ENCODE results near the gene DCST1. TPM values are rescaled to one million over a fixed set of nuclear protein-coding genes. Genes with fewer than 3 reads are reported as not detected.

DCST1 gene
- total and polyA plus RNA-seq, 2 donors (not counting 3 experiments of a cell fraction or from before 2014, with no cell fraction given), result not detected

DNA sequence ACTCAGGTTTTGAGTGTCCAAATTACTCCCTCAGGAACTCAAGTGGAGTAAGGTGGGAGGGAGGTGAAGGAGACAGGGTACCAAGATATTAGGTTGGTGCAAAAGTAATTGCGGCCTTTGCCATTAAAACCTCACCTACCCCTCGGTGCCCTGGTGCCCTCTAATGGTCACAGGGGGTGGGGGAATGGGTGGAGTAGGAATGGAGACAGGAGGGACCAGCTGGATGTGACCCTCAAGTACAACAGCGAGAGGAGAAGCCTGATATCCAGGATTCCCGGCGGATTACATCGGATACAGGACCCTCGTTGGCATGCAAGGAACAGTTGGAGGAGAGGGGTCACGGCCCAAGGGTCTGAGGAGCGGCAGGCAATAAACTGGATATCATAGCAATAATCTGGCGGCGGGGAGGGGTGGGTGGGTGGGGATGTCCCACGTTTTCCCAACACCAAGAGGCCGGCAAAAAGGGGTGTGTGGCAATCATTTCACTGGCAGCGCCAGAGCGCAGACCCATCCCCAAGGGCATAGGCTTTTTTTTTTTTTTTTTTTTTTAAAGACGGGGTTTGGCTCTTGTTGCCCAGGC is 35.3 kb upstream of the DCST1 start:
- no peak for TF ChIP-seq POLR2A (IDR thresholded peaks at IDR 0.05; ENCODE audit: low read depth, low read length)
- no peak for TF ChIP-seq EZH2 (IDR thresholded peaks at IDR 0.05; ENCODE audit: borderline replicate concordance, low read depth, low read length, severe bottlenecking)
- TF ChIP-seq FOS (IDR thresholded peaks at IDR 0.05; ENCODE audit: borderline replicate concordance, insufficient read depth, low read length), result no peak
- TF ChIP-seq POLR2AphosphoS5 (IDR thresholded peaks at IDR 0.05; ENCODE audit: insufficient read depth, low read depth, low read length), result no peak
- no TSS peak for BruUV-seq (replicated peaks)
- DNase-seq (ENCODE audit: low read depth, low spot score) (no peak), FAIRE-seq (no peak)
- Histone ChIP-seq H3K9ac (replicated peaks; ENCODE audit: extremely low read depth, insufficient read depth, low read length) (no peak overlapping the region), H2AFZ (ENCODE audit: low read depth, low read length) (no peak overlapping the region), H3K27me3 (ENCODE audit: control insufficient read depth in 2 of 2, insufficient read depth in 2 of 2, low read length in 2 of 2) (no peaks in the 10 kb centered on the region), H3K79me2 (ENCODE audit: control insufficient read depth, insufficient read depth, low read length) (peaks cover 4% of the 10 kb centered on the region), H3K4me3 (replicated peaks in 1 of 3; ENCODE audit: insufficient read depth in 1 of 3, low read depth in 1 of 3, low read length in 3 of 3) (no peak overlapping the region), H4K20me1 (replicated peaks; ENCODE audit: control insufficient read depth, extremely low read depth, insufficient read depth, low read length) (no peaks in the 10 kb centered on the region), H3K36me3 (ENCODE audit: control insufficient read depth in 2 of 2, extremely low read depth in 1 of 2, insufficient read depth in 2 of 2, low read length in 2 of 2) (no peaks in the 10 kb centered on the region), H3K27ac (ENCODE audit: insufficient read depth, low read depth, low read length) (no peak overlapping the region), H3K4me1 (ENCODE audit: control insufficient read depth, extremely low read depth, insufficient read depth, low read length) (peaks cover 15% of the 10 kb centered on the region), H3K9me1 (replicated peaks; ENCODE audit: control insufficient read depth, extremely low read depth, insufficient read depth, low read length) (no peaks in the 10 kb centered on the region), H3K4me2 (ENCODE audit: insufficient read depth, low read length) (no peak overlapping the region), H3K9me3 (replicated peaks; ENCODE audit: control insufficient read depth, insufficient read depth, low read length) (no peaks in the 10 kb centered on the region)
- ChIA-PET POLR2A (interaction anchor here (1.0 to 1.4 kb wide), 2 partner anchors 37 to 63 kb away, joined by 3 read pairs; partner anchors contain the start of gene PYGO2), CTCF (interaction anchor here (0.8 to 6.5 kb wide), 23 partner anchors 8 to 439 kb away, joined by 3 to 87 read pairs (median 6); partner anchors contain the start of genes ADAM15, CKS1B, FLAD1 and PBXIP1)
- dilution Hi-C loops (cut with MboI; ENCODE audit: extremely low pct_ligation_motif_present, low sequenced_read_pairs) (no loop called here), intact Hi-C loops (cut with micrococcal nuclease) (loop anchor here (5.0 kb wide), 1 partner anchor 331 kb away; no protein-coding TSS in a partner anchor)

DNA sequence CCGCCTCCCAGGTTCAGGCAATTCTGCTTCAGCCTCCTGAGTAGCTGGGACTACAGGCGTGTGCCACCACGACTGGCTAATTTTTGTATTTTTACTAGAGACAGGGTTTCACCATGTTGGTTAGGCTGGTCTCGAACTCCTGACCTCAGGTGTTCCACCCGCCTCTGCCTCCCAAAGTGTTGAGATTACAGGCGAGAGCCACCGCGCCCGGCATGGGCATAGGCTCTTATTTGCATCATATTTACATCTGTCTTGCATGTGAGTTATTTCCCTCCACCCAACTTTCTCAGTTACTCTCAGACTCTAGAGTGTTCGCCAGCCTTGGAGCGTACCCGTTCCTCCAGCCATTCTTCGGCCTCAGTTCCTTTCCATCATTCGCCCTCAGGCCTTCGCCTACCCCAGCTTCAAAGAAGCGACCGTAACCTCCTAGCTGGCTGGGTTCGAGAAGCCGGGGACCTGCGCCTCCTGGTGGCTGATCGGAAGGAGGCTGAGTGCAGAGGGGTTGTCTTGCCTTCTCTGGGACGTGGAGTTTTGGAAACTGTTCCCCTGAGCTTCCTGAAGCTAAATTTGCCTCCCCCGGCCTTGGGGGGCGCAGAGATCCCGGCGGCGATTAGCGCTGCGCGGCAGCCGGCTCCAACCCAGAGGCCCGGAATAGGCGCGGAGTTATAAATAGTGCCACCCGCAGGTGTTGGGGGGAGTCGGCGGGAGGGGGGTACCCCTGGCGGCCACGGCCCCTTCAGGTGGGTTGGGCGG is 34.6 kb upstream of the DCST1 start:
- H2AFZ ChIP-seq (ENCODE audit: low read depth, low read length), result peak overlapping the region; percentile 62
- ChIA-PET POLR2A (interaction anchor here (0.9 to 1.4 kb wide), 3 partner anchors 37 to 62 kb away, joined by 3 read pairs; partner anchors contain the start of genes PBXIP1 and PYGO2), CTCF (interaction anchor here (0.8 to 6.5 kb wide), 21 partner anchors 9 to 439 kb away, joined by 3 to 87 read pairs (median 6); partner anchors contain the start of genes ADAM15, CKS1B, FLAD1 and PBXIP1)
- no peaks in the 10 kb centered on the region for H3K9me1 ChIP-seq (replicated peaks; ENCODE audit: control insufficient read depth, extremely low read depth, insufficient read depth, low read length)
- H3K9me3 ChIP-seq (replicated peaks; ENCODE audit: control insufficient read depth, insufficient read depth, low read length), result no peaks in the 10 kb centered on the region
- BruUV-seq (replicated peaks), result no TSS peak
- peaks cover 13% of the 10 kb centered on the region for H3K4me1 ChIP-seq (ENCODE audit: control insufficient read depth, extremely low read depth, insufficient read depth, low read length)
- peaks cover 6% of the 10 kb centered on the region for H3K79me2 ChIP-seq (ENCODE audit: control insufficient read depth, insufficient read depth, low read length)
- no peak overlapping the region for H3K4me2 ChIP-seq (ENCODE audit: insufficient read depth, low read length)
- DNase-seq (ENCODE audit: low read depth, low spot score) (peak; percentile 61), FAIRE-seq (peak; percentile 97)
- intact Hi-C loops (cut with micrococcal nuclease) (loop anchor here (1.0 to 5.0 kb wide), 2 partner anchors 38 to 332 kb away; partner anchors contain the start of gene PYGO2), dilution Hi-C loops (cut with MboI; ENCODE audit: extremely low pct_ligation_motif_present, low sequenced_read_pairs) (no loop called here)
- no peaks in the 10 kb centered on the region for H3K36me3 ChIP-seq (ENCODE audit: control insufficient read depth in 2 of 2, extremely low read depth in 1 of 2, insufficient read depth in 2 of 2, low read length in 2 of 2)
- H3K9ac ChIP-seq (replicated peaks; ENCODE audit: extremely low read depth, insufficient read depth, low read length), result no peak overlapping the region
- H3K27ac ChIP-seq (ENCODE audit: insufficient read depth, low read depth, low read length), result no peak overlapping the region
- H4K20me1 ChIP-seq (replicated peaks; ENCODE audit: control insufficient read depth, extremely low read depth, insufficient read depth, low read length), result no peaks in the 10 kb centered on the region
- peak overlapping the region in 1 of 3 experiments; percentile 29 for H3K4me3 ChIP-seq (replicated peaks in 1 of 3; ENCODE audit: insufficient read depth in 1 of 3, low read depth in 1 of 3, low read length in 3 of 3)
- TF ChIP-seq, protein P1, sequence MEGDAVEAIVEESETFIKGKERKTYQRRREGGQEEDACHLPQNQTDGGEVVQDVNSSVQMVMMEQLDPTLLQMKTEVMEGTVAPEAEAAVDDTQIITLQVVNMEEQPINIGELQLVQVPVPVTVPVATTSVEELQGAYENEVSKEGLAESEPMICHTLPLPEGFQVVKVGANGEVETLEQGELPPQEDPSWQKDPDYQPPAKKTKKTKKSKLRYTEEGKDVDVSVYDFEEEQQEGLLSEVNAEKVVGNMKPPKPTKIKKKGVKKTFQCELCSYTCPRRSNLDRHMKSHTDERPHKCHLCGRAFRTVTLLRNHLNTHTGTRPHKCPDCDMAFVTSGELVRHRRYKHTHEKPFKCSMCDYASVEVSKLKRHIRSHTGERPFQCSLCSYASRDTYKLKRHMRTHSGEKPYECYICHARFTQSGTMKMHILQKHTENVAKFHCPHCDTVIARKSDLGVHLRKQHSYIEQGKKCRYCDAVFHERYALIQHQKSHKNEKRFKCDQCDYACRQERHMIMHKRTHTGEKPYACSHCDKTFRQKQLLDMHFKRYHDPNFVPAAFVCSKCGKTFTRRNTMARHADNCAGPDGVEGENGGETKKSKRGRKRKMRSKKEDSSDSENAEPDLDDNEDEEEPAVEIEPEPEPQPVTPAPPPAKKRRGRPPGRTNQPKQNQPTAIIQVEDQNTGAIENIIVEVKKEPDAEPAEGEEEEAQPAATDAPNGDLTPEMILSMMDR (IDR thresholded peaks at IDR 0.05; ENCODE audit: extremely low read depth in 1 of 2, insufficient read depth in 1 of 2, low read depth in 1 of 2, low read length in 2 of 2), result peak; percentile 90 to 94
- TF ChIP-seq FOS (IDR thresholded peaks at IDR 0.05; ENCODE audit: borderline replicate concordance, insufficient read depth, low read length), result no peak
- H3K27me3 ChIP-seq (ENCODE audit: control insufficient read depth in 2 of 2, insufficient read depth in 2 of 2, low read length in 2 of 2), result no peaks in the 10 kb centered on the region
